ENCODE results near the gene SUN2. TPM values are rescaled to one million over a fixed set of nuclear protein-coding genes. Genes with fewer than 3 reads are reported as not detected.

Gene SUN2
- total RNA-seq, 1 donor from 2014 or later = 258 TPM

DNA sequence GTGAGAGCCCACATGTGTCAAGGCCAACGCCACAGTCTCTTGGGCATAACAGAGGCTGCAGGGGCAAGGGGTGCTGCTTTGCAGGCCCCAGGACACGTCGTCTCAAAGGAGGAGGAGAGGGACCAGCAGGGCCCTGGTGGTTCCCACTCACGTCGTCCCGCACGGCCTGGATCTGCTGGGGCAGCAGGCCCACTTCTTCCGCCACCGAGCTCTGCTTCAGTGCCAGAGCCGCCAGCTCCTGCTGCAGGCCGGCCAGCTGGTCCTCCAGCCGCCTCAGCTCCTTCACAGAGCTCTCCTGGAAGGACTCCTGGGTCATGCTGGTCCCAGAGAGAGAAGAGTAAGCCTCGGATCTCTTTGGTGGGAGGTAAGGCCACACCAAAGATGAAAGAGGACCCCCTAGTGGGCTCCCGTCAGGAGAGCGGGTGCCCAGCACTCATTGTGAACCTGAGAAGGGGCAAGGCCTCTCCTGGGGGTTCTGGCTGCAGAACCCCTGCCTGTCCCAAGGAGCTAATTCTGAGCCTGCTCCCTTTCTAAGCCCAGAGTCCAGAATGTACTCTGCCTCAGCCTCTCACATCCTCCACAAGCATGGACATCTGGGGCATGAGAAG is 15.6 kb downstream of the SUN2 start:
- no peak for DNase-seq (ENCODE audit: extremely low spot score in 2 of 2)
- no peak overlapping the region for H3K4me3 ChIP-seq
- H3K4me1 ChIP-seq = no peaks in the 10 kb centered on the region
- H3K36me3 ChIP-seq = peaks cover 11 to 95% of the 10 kb centered on the region in 2 donors
- no peak overlapping the region for H3K27ac ChIP-seq
- H3K9me3 ChIP-seq = no peaks in the 10 kb centered on the region
- TF ChIP-seq POLR2A (IDR thresholded peaks at IDR 0.05) (no peak), POLR2AphosphoS5 (IDR thresholded peaks at IDR 0.05; ENCODE audit: insufficient read depth in 1 of 2, low read depth in 1 of 2) (no peak)
- TF ChIP-seq, protein P1, sequence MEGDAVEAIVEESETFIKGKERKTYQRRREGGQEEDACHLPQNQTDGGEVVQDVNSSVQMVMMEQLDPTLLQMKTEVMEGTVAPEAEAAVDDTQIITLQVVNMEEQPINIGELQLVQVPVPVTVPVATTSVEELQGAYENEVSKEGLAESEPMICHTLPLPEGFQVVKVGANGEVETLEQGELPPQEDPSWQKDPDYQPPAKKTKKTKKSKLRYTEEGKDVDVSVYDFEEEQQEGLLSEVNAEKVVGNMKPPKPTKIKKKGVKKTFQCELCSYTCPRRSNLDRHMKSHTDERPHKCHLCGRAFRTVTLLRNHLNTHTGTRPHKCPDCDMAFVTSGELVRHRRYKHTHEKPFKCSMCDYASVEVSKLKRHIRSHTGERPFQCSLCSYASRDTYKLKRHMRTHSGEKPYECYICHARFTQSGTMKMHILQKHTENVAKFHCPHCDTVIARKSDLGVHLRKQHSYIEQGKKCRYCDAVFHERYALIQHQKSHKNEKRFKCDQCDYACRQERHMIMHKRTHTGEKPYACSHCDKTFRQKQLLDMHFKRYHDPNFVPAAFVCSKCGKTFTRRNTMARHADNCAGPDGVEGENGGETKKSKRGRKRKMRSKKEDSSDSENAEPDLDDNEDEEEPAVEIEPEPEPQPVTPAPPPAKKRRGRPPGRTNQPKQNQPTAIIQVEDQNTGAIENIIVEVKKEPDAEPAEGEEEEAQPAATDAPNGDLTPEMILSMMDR (IDR thresholded peaks at IDR 0.05) = no peak
- intact Hi-C loops (cut with DNase I) = no loop called here
- no peaks in the 10 kb centered on the region for H3K27me3 ChIP-seq

DNA sequence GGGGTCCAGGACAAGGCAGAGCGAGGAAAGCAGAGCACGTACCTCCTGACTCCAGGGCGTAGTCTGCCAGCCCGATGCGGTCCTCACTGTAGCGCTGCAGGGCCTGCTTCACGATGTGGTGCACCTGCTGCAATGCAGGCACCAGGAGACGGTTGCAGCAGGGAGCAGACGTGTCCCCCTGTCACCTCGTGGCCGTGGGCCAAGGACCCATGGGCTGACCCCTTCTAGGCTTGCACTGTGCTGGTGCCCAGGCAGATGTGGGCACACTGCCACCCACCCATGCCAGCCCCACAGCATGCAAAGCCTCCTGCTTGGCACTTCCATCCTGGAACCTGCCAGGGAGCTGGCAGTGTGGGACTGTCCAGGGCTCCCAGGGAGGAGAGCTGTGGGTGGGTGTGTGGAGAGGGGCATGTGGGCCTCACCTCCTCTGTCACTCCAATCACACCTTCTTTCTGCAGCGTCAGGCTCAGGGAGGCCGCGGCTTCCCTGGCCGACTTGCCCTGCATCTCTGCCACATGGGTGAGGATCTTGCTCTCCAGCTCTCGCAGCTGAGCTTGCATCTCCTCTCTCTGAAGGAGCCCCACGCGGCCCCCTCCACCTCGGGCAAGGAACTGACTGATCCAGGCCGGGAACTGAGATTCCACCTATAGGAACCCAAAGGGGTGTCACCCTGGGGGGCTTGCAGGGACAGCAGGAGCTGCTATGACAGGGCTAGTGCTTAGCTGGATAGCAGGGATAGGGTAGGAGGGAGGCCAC is 16.3 kb downstream of the SUN2 start:
- Histone ChIP-seq H3K4me3 (no peak overlapping the region), H3K4me1 (no peaks in the 10 kb centered on the region), H3K27ac (no peak overlapping the region), H3K36me3 (peaks cover 4 to 88% of the 10 kb centered on the region in 2 donors), H3K9me3 (no peaks in the 10 kb centered on the region), H3K27me3 (no peaks in the 10 kb centered on the region)
- intact Hi-C loops (cut with DNase I) = no loop called here
- TF ChIP-seq POLR2A (IDR thresholded peaks at IDR 0.05) (no peak), POLR2AphosphoS5 (IDR thresholded peaks at IDR 0.05; ENCODE audit: insufficient read depth in 1 of 2, low read depth in 1 of 2) (no peak)
- TF ChIP-seq, protein P1 (IDR thresholded peaks at IDR 0.05) = no peak
- no peak for DNase-seq (ENCODE audit: extremely low spot score in 2 of 2)

DNA sequence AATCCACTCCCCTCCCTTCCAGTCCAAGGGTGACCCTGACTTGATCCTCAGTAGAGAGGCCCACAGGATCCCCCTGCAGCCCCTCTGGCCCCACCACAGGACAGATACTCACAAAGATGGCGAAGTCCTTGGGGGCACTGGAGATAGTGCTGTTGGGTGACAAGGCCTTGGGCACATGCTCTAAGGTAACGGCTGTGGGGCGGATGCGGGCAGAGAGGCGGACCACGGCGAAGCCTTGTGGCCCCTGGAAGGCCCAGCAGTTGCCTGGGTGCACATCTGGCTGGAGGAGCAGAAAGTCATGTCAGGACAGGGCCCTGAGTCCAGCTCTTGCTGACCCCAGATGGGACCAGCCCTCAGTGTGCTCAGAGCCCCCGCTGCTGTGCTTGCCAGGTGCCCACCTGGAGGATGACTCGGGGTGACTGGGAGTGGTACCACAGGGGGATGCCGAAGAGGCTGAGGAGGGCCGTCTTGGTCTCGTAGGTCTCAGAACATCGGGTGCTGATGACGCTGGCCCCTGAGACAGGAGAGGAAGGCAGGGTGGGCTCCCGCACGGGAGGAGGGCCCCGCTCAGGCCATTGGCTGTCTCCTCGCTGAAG is 17.2 kb downstream of the SUN2 start:
- Histone ChIP-seq H3K36me3 (peaks cover 4 to 79% of the 10 kb centered on the region in 2 donors), H3K4me1 (peaks cover under 1% of the 10 kb centered on the region), H3K9me3 (no peaks in the 10 kb centered on the region), H3K27me3 (no peaks in the 10 kb centered on the region), H3K27ac (no peak overlapping the region), H3K4me3 (no peak overlapping the region)
- intact Hi-C loops (cut with DNase I) = no loop called here
- TF ChIP-seq, protein P1 (IDR thresholded peaks at IDR 0.05) = no peak
- no peak for TF ChIP-seq POLR2AphosphoS5 (IDR thresholded peaks at IDR 0.05; ENCODE audit: insufficient read depth in 1 of 2, low read depth in 1 of 2)
- TF ChIP-seq POLR2A (IDR thresholded peaks at IDR 0.05) = no peak
- DNase-seq (ENCODE audit: extremely low spot score in 2 of 2) = no peak

DNA sequence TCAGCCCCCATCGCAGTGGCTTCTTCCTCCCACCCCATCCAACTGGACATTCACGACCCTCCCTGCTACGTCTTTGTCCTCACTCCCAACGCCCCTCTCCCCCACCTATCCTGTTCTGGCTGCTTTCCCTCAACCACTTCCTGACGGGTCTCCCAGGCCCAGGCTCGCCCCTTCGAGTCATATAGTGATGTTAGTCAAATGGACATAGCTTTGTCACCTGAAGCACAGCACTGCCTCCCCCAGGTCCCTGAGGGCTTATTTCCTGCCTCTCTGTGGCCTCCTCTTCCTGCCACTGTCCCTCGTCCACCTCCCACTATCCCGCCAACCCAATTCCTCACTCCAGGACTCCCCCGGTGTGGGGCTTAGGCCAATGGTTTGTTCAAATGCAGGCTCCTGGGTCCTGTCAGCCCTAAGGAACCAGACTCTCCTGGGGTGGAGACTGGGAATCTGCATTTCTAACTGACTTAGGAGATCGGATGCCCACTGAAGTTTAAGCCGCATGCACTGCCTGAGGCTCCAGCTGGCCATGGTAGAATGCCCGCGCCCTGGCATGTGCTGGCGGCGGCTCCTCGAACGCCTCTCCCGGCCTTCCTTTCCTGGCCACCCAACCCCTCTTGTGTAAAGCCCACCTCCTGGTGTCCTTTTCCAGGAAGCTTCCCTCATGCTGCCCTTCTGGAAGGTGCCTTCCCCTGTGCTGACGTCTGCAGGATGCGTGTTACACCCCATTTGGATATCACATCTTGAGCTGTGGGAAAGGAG is 18.3 kb downstream of the SUN2 start:
- TF ChIP-seq POLR2A (IDR thresholded peaks at IDR 0.05) = no peak
- TF ChIP-seq, protein P1 (IDR thresholded peaks at IDR 0.05) = no peak
- Histone ChIP-seq H3K27me3 (no peaks in the 10 kb centered on the region), H3K4me1 (peaks cover 12% of the 10 kb centered on the region), H3K27ac (no peak overlapping the region), H3K4me3 (no peak overlapping the region), H3K36me3 (peaks cover 4 to 68% of the 10 kb centered on the region in 2 donors), H3K9me3 (no peaks in the 10 kb centered on the region)
- intact Hi-C loops (cut with DNase I) = no loop called here
- no peak for DNase-seq (ENCODE audit: extremely low spot score in 2 of 2)
